Neural progenitor cell (in vitro differentiated cells): ENCODE data around the gene VIPR1. TPM values are rescaled to one million over a fixed set of nuclear protein-coding genes. Genes with fewer than 3 reads are reported as not detected.

Experiments
- DNase-seq: peaks from one replicate; pipeline ENCODE4 v3.0.0-alpha.2; 2016; ENCODE audit warnings: low spot score
- H2AFZ ChIP-seq: fragments of 200-600 bp; sonication (generic); replicated peaks from 2 replicates; pipeline ENCODE4 v1.6.1; 2016; ENCODE audit warnings: antibody characterized with exemption
- H3F3A ChIP-seq: fragments of 200-600 bp; sonication (generic); 2 replicates; pipeline ENCODE4 v1.6.1; 2016; ENCODE audit warnings: antibody characterized with exemption, low read depth
- H3K27ac ChIP-seq: fragments of 200-600 bp; sonication (generic); 2 replicates; pipeline ENCODE4 v1.5.1; 2016; ENCODE audit warnings: mild to moderate bottlenecking
- H3K27me3 ChIP-seq: fragments of 200-600 bp; sonication (generic); 2 replicates; pipeline ENCODE4 v1.6.1; 2016; ENCODE audit warnings: mild to moderate bottlenecking, moderate library complexity
- H3K36me3 ChIP-seq: fragments of 200-600 bp; sonication (generic); 2 replicates; pipeline ENCODE4 v1.5.1; 2016
- H3K4me1 ChIP-seq: fragments of 200-600 bp; sonication (generic); 2 replicates; pipeline ENCODE4 v1.6.1; 2016; ENCODE audit warnings: mixed run types
- H3K4me2 ChIP-seq: fragments of 200-600 bp; sonication (generic); 2 replicates; pipeline ENCODE4 v1.6.1; 2016
- H3K4me3 ChIP-seq: fragments of 200-600 bp; sonication (generic); 2 replicates; pipeline ENCODE4 v1.5.1; 2016
- H3K79me2 ChIP-seq: fragments of 200-600 bp; sonication (generic); 2 replicates; pipeline ENCODE4 v1.6.1; 2016; ENCODE audit warnings: low read depth
- H3K9ac ChIP-seq: fragments of 200-600 bp; sonication (generic); 2 replicates; pipeline ENCODE4 v1.6.1; 2016
- H3K9me3 ChIP-seq: fragments of 200-600 bp; sonication (generic); 2 replicates; pipeline ENCODE4 v1.5.1; 2016; ENCODE audit warnings: low read depth
- H4K20me1 ChIP-seq: fragments of 200-600 bp; sonication (generic); 2 replicates; pipeline ENCODE4 v1.6.1; 2016; ENCODE audit warnings: low read depth
- H3K27ac Mint-ChIP-seq: 3 replicates; pipeline ENCODE4 v1.8.0; 2021; ENCODE audit warnings: mixed read lengths
- H3K27me3 Mint-ChIP-seq: 2 replicates; pipeline ENCODE4 v1.8.0; 2022; ENCODE audit warnings: low read depth, mild to moderate bottlenecking, inconsistent platforms, moderate library complexity, mixed read lengths; ENCODE audit not compliant: insufficient read depth
- H3K36me3 Mint-ChIP-seq: 3 replicates; pipeline ENCODE4 v1.8.0; 2021; ENCODE audit warnings: mixed read lengths
- H3K4me1 Mint-ChIP-seq: 3 replicates; pipeline ENCODE4 v1.8.0; 2021; ENCODE audit warnings: mixed read lengths
- H3K4me3 Mint-ChIP-seq: 3 replicates; pipeline ENCODE4 v1.8.0; 2021; ENCODE audit warnings: mild to moderate bottlenecking, moderate library complexity, mixed read lengths
- H3K9me3 Mint-ChIP-seq: 3 replicates; pipeline ENCODE4 v1.8.0; 2020; ENCODE audit warnings: mixed read lengths
- CTCF ChIP-seq: fragments of 200-600 bp; sonication (generic); IDR thresholded peaks from 2 replicates; pipeline ENCODE4 v1.5.1; 2017; ENCODE audit warnings: antibody characterized with exemption, mild to moderate bottlenecking
- EZH2 ChIP-seq: fragments of 200-600 bp; sonication (generic); IDR thresholded peaks from 2 replicates; pipeline ENCODE4 v1.6.1; 2017; ENCODE audit warnings: antibody characterized with exemption, mild to moderate bottlenecking, moderate library complexity
- EZH2phosphoT487 ChIP-seq: fragments of 200-600 bp; sonication (generic); IDR thresholded peaks from 2 replicates; pipeline ENCODE4 v1.6.1; 2017; ENCODE audit warnings: antibody characterized with exemption
- total RNA-seq: library from RNA; depleted of rRNA; stranded (reverse); fragments of >200 nt; gene quantifications from 2 replicates; pipeline ENCODE4 v1.2.3, GENCODE V29; 2015; ENCODE audit warnings: low replicate concordance

VIPR1 gene
- total RNA-seq, 1 donor from 2014 or later: 1.4 TPM

- peaks cover 6% of the 10 kb centered on the region for H3F3A ChIP-seq
- H3K4me2 ChIP-seq: peak overlapping the region; percentile 96
- H3K4me3 Mint-ChIP-seq: peak overlapping the region; percentile 85
- TF ChIP-seq CTCF (peak; percentile 56), EZH2phosphoT487 (peak; percentile 56), EZH2 (peak; percentile 86)
- H3K27ac Mint-ChIP-seq: no peak overlapping the region
- H3K79me2 ChIP-seq: no peaks in the 10 kb centered on the region
- peaks cover 25% of the 10 kb centered on the region for H3K4me1 Mint-ChIP-seq
- peaks cover 70% of the 10 kb centered on the region for H3K27me3 ChIP-seq
- H3K27me3 Mint-ChIP-seq: peaks cover 60% of the 10 kb centered on the region
- no peaks in the 10 kb centered on the region for H3K36me3 ChIP-seq
- DNase-seq: peak; percentile 67
- H3K36me3 Mint-ChIP-seq: no peaks in the 10 kb centered on the region
- H3K27ac ChIP-seq: no peak overlapping the region
- H3K9ac ChIP-seq: no peak overlapping the region
- H3K9me3 ChIP-seq: no peaks in the 10 kb centered on the region
- peak overlapping the region; percentile 74 for H3K4me3 ChIP-seq
- peaks cover 6% of the 10 kb centered on the region for H3K4me1 ChIP-seq
- peaks cover 2% of the 10 kb centered on the region for H3K9me3 Mint-ChIP-seq
- peak overlapping the region; percentile 95 for H2AFZ ChIP-seq
- peaks cover 4% of the 10 kb centered on the region for H4K20me1 ChIP-seq
Measured at GRCh38 chr3:42501681-42502428, 588 bp upstream of the VIPR1 start.

GRCh38 chr3:42503251-42503924 lies 945 bp downstream of the VIPR1 start:
- Mint-ChIP-seq H3K4me1 (peaks cover 17% of the 10 kb centered on the region), H3K9me3 (peaks cover 2% of the 10 kb centered on the region), H3K4me3 (peak overlapping the region; percentile 77), H3K27ac (no peak overlapping the region), H3K27me3 (peaks cover 57% of the 10 kb centered on the region), H3K36me3 (no peaks in the 10 kb centered on the region)
- Histone ChIP-seq H3K4me1 (no peaks in the 10 kb centered on the region), H3K27ac (no peak overlapping the region), H3K9me3 (no peaks in the 10 kb centered on the region), H3K27me3 (peaks cover 57% of the 10 kb centered on the region), H3K4me2 (peak overlapping the region; percentile 96), H4K20me1 (peaks cover 4% of the 10 kb centered on the region), H3K4me3 (peak overlapping the region; percentile 74), H2AFZ (no peak overlapping the region), H3K79me2 (no peaks in the 10 kb centered on the region), H3K9ac (no peak overlapping the region), H3K36me3 (no peaks in the 10 kb centered on the region), H3F3A (peaks cover 6% of the 10 kb centered on the region)
- no peak for DNase-seq
- TF ChIP-seq EZH2: no peak
- no peak for TF ChIP-seq EZH2phosphoT487
- no peak for TF ChIP-seq CTCF

GRCh38 chr3:42503957-42504333 lies 1.5 kb downstream of the VIPR1 start:
- Histone ChIP-seq H2AFZ (no peak overlapping the region), H3K9me3 (no peaks in the 10 kb centered on the region), H3K4me1 (no peaks in the 10 kb centered on the region), H3K27ac (no peak overlapping the region), H4K20me1 (peaks cover 4% of the 10 kb centered on the region), H3F3A (peaks cover 6% of the 10 kb centered on the region), H3K9ac (no peak overlapping the region), H3K36me3 (no peaks in the 10 kb centered on the region), H3K4me3 (no peak overlapping the region), H3K79me2 (no peaks in the 10 kb centered on the region), H3K27me3 (peaks cover 51% of the 10 kb centered on the region), H3K4me2 (no peak overlapping the region)
- TF ChIP-seq EZH2 (no peak), EZH2phosphoT487 (no peak), CTCF (no peak)
- H3K27me3 Mint-ChIP-seq: peaks cover 52% of the 10 kb centered on the region
- H3K4me1 Mint-ChIP-seq: peaks cover 17% of the 10 kb centered on the region
- H3K36me3 Mint-ChIP-seq: no peaks in the 10 kb centered on the region
- DNase-seq: no peak
- no peak overlapping the region for H3K27ac Mint-ChIP-seq
- peaks cover 2% of the 10 kb centered on the region for H3K9me3 Mint-ChIP-seq
- H3K4me3 Mint-ChIP-seq: peak overlapping the region; percentile 77
